HEK293 (cell line): ENCODE results near the gene ZNF112.
"Not testable (repeated sequence)": the region's sequence is repeated elsewhere in the genome, so short reads cannot be mapped to it uniquely, and the experiment has no call there.

ENCODE experiments used
- ATF2 ChIP-seq: fragments of 450-650 bp; formaldehyde crosslinking; IDR thresholded peaks from 2 replicates; pipeline ENCODE4 v1.5.1; 2016; ENCODE audit warnings: missing biosample characterization, missing genetic modification characterization, low read depth
- REST ChIP-seq: fragments of 450-650 bp; formaldehyde crosslinking; IDR thresholded peaks from 2 replicates; pipeline ENCODE4 v1.5.1; 2016; ENCODE audit warnings: missing biosample characterization, missing genetic modification characterization
- WT1 ChIP-seq: fragments of 450-650 bp; formaldehyde crosslinking; IDR thresholded peaks from 2 replicates; pipeline ENCODE4 v1.5.1; 2016; ENCODE audit warnings: missing biosample characterization, missing genetic modification characterization
- YY1 ChIP-seq: fragments of 450-650 bp; formaldehyde crosslinking; IDR thresholded peaks from 2 replicates; pipeline ENCODE4 v1.5.1; 2018; ENCODE audit warnings: missing biosample characterization, missing genetic modification characterization
- ZFHX2 ChIP-seq: fragments of 450-650 bp; formaldehyde crosslinking; conservative IDR thresholded peaks from 2 replicates; pipeline ENCODE4 v1.5.1; 2016; ENCODE audit warnings: missing biosample characterization, missing genetic modification characterization
- ZNF121 ChIP-seq: fragments of 450-650 bp; formaldehyde crosslinking; IDR thresholded peaks from 2 replicates; pipeline ENCODE4 v1.5.1; 2016; ENCODE audit warnings: missing biosample characterization, missing genetic modification characterization
- ZNF24 ChIP-seq: fragments of 450-650 bp; formaldehyde crosslinking; IDR thresholded peaks from 2 replicates; pipeline ENCODE4 v1.5.1; 2016; ENCODE audit warnings: missing biosample characterization, missing genetic modification characterization
- ZNF501 ChIP-seq: fragments of 450-650 bp; formaldehyde crosslinking; IDR thresholded peaks from 2 replicates; pipeline ENCODE4 v1.5.1; 2016; ENCODE audit warnings: missing biosample characterization, missing genetic modification characterization
- ZNF639 ChIP-seq: fragments of 450-650 bp; formaldehyde crosslinking; IDR thresholded peaks from 2 replicates; pipeline ENCODE4 v1.5.1; 2016; ENCODE audit warnings: missing biosample characterization, missing genetic modification characterization
- ZNF660 ChIP-seq: fragments of 450-650 bp; IDR thresholded peaks from 2 replicates; pipeline ENCODE4 v1.5.1; 2018; ENCODE audit warnings: missing biosample characterization, mild to moderate bottlenecking, missing genetic modification characterization
- ZSCAN18 ChIP-seq: fragments of 450-650 bp; formaldehyde crosslinking; IDR thresholded peaks from 2 replicates; pipeline ENCODE4 v1.5.1; 2016; ENCODE audit warnings: missing biosample characterization, missing genetic modification characterization
- TF ChIP-seq, protein P1 (sequence below): fragments of 450-650 bp; formaldehyde crosslinking; IDR thresholded peaks from 2 replicates; pipeline ENCODE4 v1.5.1; 2016; ENCODE audit warnings: missing biosample characterization, missing genetic modification characterization
- TF ChIP-seq, protein P2 (sequence below): fragments of 450-650 bp; formaldehyde crosslinking; IDR thresholded peaks from 2 replicates; pipeline ENCODE4 v1.5.1; 2016; ENCODE audit warnings: missing biosample characterization, missing genetic modification characterization

DNA sequence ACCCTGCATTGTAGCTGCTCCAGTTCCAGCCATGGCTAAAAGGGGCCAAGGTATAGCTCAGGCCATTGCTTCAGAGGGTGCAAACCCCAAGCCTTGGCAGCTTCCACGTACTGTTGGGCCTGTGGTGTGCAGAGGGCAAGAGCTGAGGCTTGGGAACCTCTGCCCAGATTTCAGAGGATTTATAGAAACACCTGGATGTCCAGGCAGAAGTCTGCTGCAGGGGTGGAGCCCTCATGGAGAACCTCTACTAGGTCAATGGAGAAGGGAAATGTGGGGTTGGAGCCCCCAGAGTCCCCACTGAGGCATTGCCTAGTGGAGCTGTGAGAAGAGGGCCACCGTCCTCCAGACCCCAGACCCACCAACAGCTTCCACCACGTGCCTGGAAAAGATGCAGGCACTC lies 21.8 kb downstream of the ZNF112 start:
- TF ChIP-seq ZNF121 (tag by site-specific recombination); ZNF501; ZNF24 (tag by site-specific recombination); REST (tag by site-specific recombination); ZNF639; ATF2; YY1 (tag by site-specific recombination); WT1 (tag by site-specific recombination); ZSCAN18 (tag by site-specific recombination); ZNF660 (tag by site-specific recombination); ZFHX2 (tag by site-specific recombination): not testable (repeated sequence)
- TF ChIP-seq, protein P1, sequence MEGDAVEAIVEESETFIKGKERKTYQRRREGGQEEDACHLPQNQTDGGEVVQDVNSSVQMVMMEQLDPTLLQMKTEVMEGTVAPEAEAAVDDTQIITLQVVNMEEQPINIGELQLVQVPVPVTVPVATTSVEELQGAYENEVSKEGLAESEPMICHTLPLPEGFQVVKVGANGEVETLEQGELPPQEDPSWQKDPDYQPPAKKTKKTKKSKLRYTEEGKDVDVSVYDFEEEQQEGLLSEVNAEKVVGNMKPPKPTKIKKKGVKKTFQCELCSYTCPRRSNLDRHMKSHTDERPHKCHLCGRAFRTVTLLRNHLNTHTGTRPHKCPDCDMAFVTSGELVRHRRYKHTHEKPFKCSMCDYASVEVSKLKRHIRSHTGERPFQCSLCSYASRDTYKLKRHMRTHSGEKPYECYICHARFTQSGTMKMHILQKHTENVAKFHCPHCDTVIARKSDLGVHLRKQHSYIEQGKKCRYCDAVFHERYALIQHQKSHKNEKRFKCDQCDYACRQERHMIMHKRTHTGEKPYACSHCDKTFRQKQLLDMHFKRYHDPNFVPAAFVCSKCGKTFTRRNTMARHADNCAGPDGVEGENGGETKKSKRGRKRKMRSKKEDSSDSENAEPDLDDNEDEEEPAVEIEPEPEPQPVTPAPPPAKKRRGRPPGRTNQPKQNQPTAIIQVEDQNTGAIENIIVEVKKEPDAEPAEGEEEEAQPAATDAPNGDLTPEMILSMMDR (tag by site-specific recombination): not testable (repeated sequence)
- TF ChIP-seq, protein P2, sequence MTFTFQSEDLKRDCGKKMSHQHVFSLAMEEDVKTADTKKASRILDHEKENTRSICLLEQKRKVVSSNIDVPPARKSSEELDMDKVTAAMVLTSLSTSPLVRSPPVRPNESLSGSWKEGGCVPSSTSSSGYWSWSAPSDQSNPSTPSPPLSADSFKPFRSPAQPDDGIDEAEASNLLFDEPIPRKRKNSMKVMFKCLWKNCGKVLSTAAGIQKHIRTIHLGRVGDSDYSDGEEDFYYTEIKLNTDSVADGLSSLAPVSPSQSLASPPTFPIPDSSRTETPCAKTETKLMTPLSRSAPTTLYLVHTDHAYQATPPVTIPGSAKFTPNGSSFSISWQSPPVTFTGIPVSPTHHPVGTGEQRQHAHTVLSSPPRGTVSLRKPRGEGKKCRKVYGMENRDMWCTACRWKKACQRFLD: not testable (repeated sequence)
